Endothelial cell of umbilical vein (primary cell): Measurements from ENCODE around the gene SDCCAG8. TPM values are rescaled to one million over a fixed set of nuclear protein-coding genes. Genes with fewer than 3 reads are reported as not detected.

Experiments
- BruUV-seq: library from RNA; stranded (reverse); fragments of 400-500 nt; replicated peaks from 2 replicates; lab custom pipeline; 2021; lab: Mats Ljungman, UMichigan
- CTCF ChIA-PET: fragments of 300-600, 350-600 bp; sonication (Branson Sonifier 250); formaldehyde crosslinking; loops from one replicate; lab custom pipeline; 2021; ENCODE audit warnings: antibody characterized with exemption, inconsistent platforms; lab: Charles Lee
- POLR2A ChIA-PET: fragments of 300-600, 350-600 bp; sonication (Branson Sonifier 250); formaldehyde crosslinking; loops from one replicate; lab custom pipeline; 2021; ENCODE audit warnings: antibody characterized with exemption, inconsistent platforms; lab: Charles Lee
- DNase-seq: peaks from one replicate; pipeline ENCODE4 v3.0.0-alpha.2; 2011; ENCODE audit warnings: low read depth, low spot score
- FAIRE-seq: peaks from 2 replicates; lab custom pipeline; 2011; peaks lifted over from hg19 to GRCh38; lab: Jason Lieb, UNC
- H2AFZ ChIP-seq: 2 replicates; pipeline ENCODE4 v1.6.0; 2012; ENCODE audit warnings: low read depth, low read length, control low read depth, inconsistent platforms
- H3K27ac ChIP-seq: 2 replicates; pipeline ENCODE4 v1.5.1; 2011; ENCODE audit warnings: low read depth, mild to moderate bottlenecking, control low read depth, low read length, moderate library complexity; ENCODE audit not compliant: insufficient read depth
- H3K27me3 ChIP-seq, 2 experiments: 2 replicates each; pipeline versions ENCODE4 v1.6.0 to v1.6.1; 2011; ENCODE audit warnings: low read length in 2 of 2, mixed read lengths in 1 of 2; ENCODE audit not compliant: control insufficient read depth in 2 of 2, insufficient read depth in 2 of 2
- H3K36me3 ChIP-seq, 2 experiments: 2 replicates in 1 of 2; 3 replicates in 1 of 2; pipeline ENCODE4 v1.5.1; 2011; ENCODE audit warnings: low read length in 2 of 2, mild to moderate bottlenecking in 1 of 2, moderate library complexity in 1 of 2; ENCODE audit not compliant: control insufficient read depth in 2 of 2, insufficient read depth in 2 of 2; ENCODE audit errors: extremely low read depth in 1 of 2
- H3K4me1 ChIP-seq: 3 replicates; pipeline ENCODE4 v1.5.1; 2011; ENCODE audit warnings: mild to moderate bottlenecking, low read length; ENCODE audit not compliant: control insufficient read depth, insufficient read depth; ENCODE audit errors: extremely low read depth
- H3K4me2 ChIP-seq: 2 replicates; pipeline ENCODE4 v1.6.1; 2011; ENCODE audit warnings: low read length, control low read depth, mixed read lengths; ENCODE audit not compliant: insufficient read depth
- H3K4me3 ChIP-seq, 3 experiments: fragments of 200-600 bp in 1 of 3; sonication (generic), shearing (Covaris generic) in 1 of 3; replicated peaks in 1 of 3; 2 replicates each; pipeline ENCODE4 v1.5.1; 2011 to 2016; ENCODE audit warnings: control low read depth in 3 of 3, low read length in 3 of 3, mild to moderate bottlenecking in 2 of 3, inconsistent platforms in 1 of 3, low read depth in 1 of 3, moderate library complexity in 1 of 3; ENCODE audit not compliant: insufficient read depth in 1 of 3
- H3K79me2 ChIP-seq: 2 replicates; pipeline ENCODE4 v1.6.0; 2012; ENCODE audit warnings: low read length, inconsistent platforms; ENCODE audit not compliant: control insufficient read depth, insufficient read depth
- H3K9ac ChIP-seq: replicated peaks from 2 replicates; pipeline ENCODE3; 2011; ENCODE audit warnings: low read length, control low read depth; ENCODE audit not compliant: insufficient read depth; ENCODE audit errors: extremely low read depth
- H3K9me1 ChIP-seq: replicated peaks from 3 replicates; pipeline ENCODE4 v1.6.0; 2011; ENCODE audit warnings: mild to moderate bottlenecking, low read length; ENCODE audit not compliant: control insufficient read depth, insufficient read depth; ENCODE audit errors: extremely low read depth
- H3K9me3 ChIP-seq: replicated peaks from 2 replicates; pipeline ENCODE4 v1.5.1; 2012; ENCODE audit warnings: low read length, inconsistent platforms; ENCODE audit not compliant: control insufficient read depth, insufficient read depth
- H4K20me1 ChIP-seq: replicated peaks from 2 replicates; pipeline ENCODE3; 2011; ENCODE audit warnings: mild to moderate bottlenecking, low read length; ENCODE audit not compliant: control insufficient read depth, insufficient read depth; ENCODE audit errors: extremely low read depth
- EZH2 ChIP-seq: IDR thresholded peaks from 2 replicates; pipeline ENCODE4 v1.6.1; 2012; ENCODE audit warnings: borderline replicate concordance, low read depth, mild to moderate bottlenecking, moderate library complexity, low read length, inconsistent platforms; ENCODE audit not compliant: severe bottlenecking
- FOS ChIP-seq: IDR thresholded peaks from 2 replicates; pipeline ENCODE4 v1.6.1; 2011; ENCODE audit warnings: mild to moderate bottlenecking, low read length, moderate library complexity, borderline replicate concordance; ENCODE audit not compliant: insufficient read depth
- GATA2 ChIP-seq: IDR thresholded peaks from 2 replicates; pipeline ENCODE4 v1.7.0; 2011; ENCODE audit warnings: low read depth, mild to moderate bottlenecking, moderate library complexity, mixed read lengths, low read length; ENCODE audit not compliant: insufficient read length, insufficient read depth
- JUN ChIP-seq: IDR thresholded peaks from 2 replicates; pipeline ENCODE4 v1.6.1; 2011; ENCODE audit warnings: borderline replicate concordance, low read depth; ENCODE audit not compliant: insufficient read length, insufficient read depth
- MAX ChIP-seq: IDR thresholded peaks from 2 replicates; pipeline ENCODE4 v1.6.1; 2011; ENCODE audit not compliant: insufficient read depth, insufficient read length
- MYC ChIP-seq: IDR thresholded peaks from one replicate; pipeline ENCODE4 v1.6.1; 2011; ENCODE audit warnings: mild to moderate bottlenecking, low read depth, low read length
- POLR2A ChIP-seq: IDR thresholded peaks from 2 replicates; pipeline ENCODE4 v1.6.1; 2012; ENCODE audit warnings: low read depth, mild to moderate bottlenecking, control low read depth, low read length
- POLR2AphosphoS5 ChIP-seq: IDR thresholded peaks from 2 replicates; pipeline ENCODE4 v1.6.1; 2012; ENCODE audit warnings: low read depth, mild to moderate bottlenecking, control low read depth, low read length, moderate library complexity; ENCODE audit not compliant: insufficient read depth
- dilution Hi-C: fragments of 300-500 bp; cut with MboI; formaldehyde crosslinking; loops from one replicate; pipeline ENCODE4 v1.15.0; 2019; ENCODE audit warnings: low sequenced_read_pairs; ENCODE audit not compliant: extremely low pct_ligation_motif_present
- intact Hi-C: fragments of 100-400 bp; cut with micrococcal nuclease; formaldehyde crosslinking; loops from one replicate; pipeline ENCODE4 v1.10.0; 2022
- polyA plus RNA-seq, 4 experiments: library from polyadenylated mRNA; depleted of rRNA in 3 of 4; stranded (reverse) in 3 of 4; unstranded in 1 of 4; fragments of >200 nt; gene quantifications; 2 replicates each; pipeline versions ENCODE4 v1.2.1 to v1.2.3, GENCODE V29; 2011 to 2012; ENCODE audit warnings: missing spikeins in 1 of 4
- total RNA-seq: library from RNA; stranded (reverse); gene quantifications from 2 replicates; pipeline ENCODE4 v1.2.3, GENCODE V29; 2021
- TF ChIP-seq, protein P1 (sequence below), 2 donors: IDR thresholded peaks; 1 replicate in 1 of 2; 2 replicates in 1 of 2; pipeline ENCODE4 v1.5.1; 2011; ENCODE audit warnings: low read length in 2 of 2, mild to moderate bottlenecking in 2 of 2, moderate library complexity in 2 of 2, control low read depth in 1 of 2, inconsistent platforms in 1 of 2, low read depth in 1 of 2; ENCODE audit not compliant: insufficient read depth in 1 of 2; ENCODE audit errors: extremely low read depth in 1 of 2

Gene SDCCAG8
- total and polyA plus RNA-seq, 2 donors (not counting 3 experiments of a cell fraction or from before 2014, with no cell fraction given), result 14.6 to 25.7 TPM

DNA sequence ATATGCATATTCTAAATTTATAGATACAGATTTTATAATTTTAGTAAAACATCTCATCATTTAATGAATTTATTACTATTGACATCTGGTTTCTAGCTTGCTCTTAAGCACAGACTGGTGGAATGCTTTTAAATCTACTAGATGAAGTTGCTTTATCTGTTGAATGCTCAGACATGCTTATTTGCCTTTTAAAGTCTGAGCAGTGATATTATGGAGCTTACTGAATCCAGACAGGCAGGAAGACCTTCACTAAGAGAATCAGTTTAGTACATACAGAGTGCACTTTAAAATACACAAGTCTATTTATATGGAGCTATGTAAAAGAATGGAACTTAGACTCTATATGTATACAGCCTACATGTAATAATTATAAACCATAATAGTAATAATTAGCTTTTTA lies 16.6 kb downstream of the SDCCAG8 start:
- H3K4me1 ChIP-seq, result peaks cover 36% of the 10 kb centered on the region
- intact Hi-C loops (no loop called here), dilution Hi-C loops (no loop called here)
- H3K4me2 ChIP-seq, result no peak overlapping the region
- no peak overlapping the region for H3K27ac ChIP-seq
- H3K27me3 ChIP-seq, result no peaks in the 10 kb centered on the region
- ChIA-PET POLR2A (interaction anchor here (1.7 kb wide), 1 partner anchor 17 kb away, joined by 8 read pairs; the partner anchor contains the start of gene SDCCAG8), CTCF (interaction anchor here (0.8 to 1.5 kb wide), 5 partner anchors 9 to 15 kb away, joined by 3 read pairs; no protein-coding TSS in a partner anchor)
- TF ChIP-seq MYC, result no peak
- TF ChIP-seq POLR2AphosphoS5, result no peak
- no peak for TF ChIP-seq EZH2
- no peak for TF ChIP-seq JUN
- no peak for TF ChIP-seq GATA2
- TF ChIP-seq, protein P1, sequence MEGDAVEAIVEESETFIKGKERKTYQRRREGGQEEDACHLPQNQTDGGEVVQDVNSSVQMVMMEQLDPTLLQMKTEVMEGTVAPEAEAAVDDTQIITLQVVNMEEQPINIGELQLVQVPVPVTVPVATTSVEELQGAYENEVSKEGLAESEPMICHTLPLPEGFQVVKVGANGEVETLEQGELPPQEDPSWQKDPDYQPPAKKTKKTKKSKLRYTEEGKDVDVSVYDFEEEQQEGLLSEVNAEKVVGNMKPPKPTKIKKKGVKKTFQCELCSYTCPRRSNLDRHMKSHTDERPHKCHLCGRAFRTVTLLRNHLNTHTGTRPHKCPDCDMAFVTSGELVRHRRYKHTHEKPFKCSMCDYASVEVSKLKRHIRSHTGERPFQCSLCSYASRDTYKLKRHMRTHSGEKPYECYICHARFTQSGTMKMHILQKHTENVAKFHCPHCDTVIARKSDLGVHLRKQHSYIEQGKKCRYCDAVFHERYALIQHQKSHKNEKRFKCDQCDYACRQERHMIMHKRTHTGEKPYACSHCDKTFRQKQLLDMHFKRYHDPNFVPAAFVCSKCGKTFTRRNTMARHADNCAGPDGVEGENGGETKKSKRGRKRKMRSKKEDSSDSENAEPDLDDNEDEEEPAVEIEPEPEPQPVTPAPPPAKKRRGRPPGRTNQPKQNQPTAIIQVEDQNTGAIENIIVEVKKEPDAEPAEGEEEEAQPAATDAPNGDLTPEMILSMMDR (IDR thresholded peaks at IDR 0.05; ENCODE audit: extremely low read depth in 1 of 2, insufficient read depth in 1 of 2, low read depth in 1 of 2, low read length in 2 of 2), result no peak
- TF ChIP-seq POLR2A, result no peak
- no peak for TF ChIP-seq FOS
- TF ChIP-seq MAX, result no peak
- BruUV-seq, result no TSS peak
- H3K36me3 ChIP-seq, result peaks cover 2 to 6% of the 10 kb centered on the region in 2 experiments
- no peak overlapping the region for H3K9ac ChIP-seq
- no peaks in the 10 kb centered on the region for H3K9me1 ChIP-seq
- FAIRE-seq (no peak), DNase-seq (no peak)
- H3K79me2 ChIP-seq, result peaks cover 26% of the 10 kb centered on the region
- no peak overlapping the region for H3K4me3 ChIP-seq
- no peak overlapping the region for H2AFZ ChIP-seq
- no peaks in the 10 kb centered on the region for H3K9me3 ChIP-seq
- no peaks in the 10 kb centered on the region for H4K20me1 ChIP-seq
